ENCODE data around the gene NAA80.
A peak's percentile ranks its signal among the peaks of the same experiment; 100 is the strongest.

GRCh38 chr3:50272911-50273688 lies 26.1 kb downstream of the NAA80 start:
- peak in 1 of 2 donors; percentile 47 for TF ChIP-seq POLR2A (IDR thresholded peaks at IDR 0.05)
- peak; percentile 96 to 100 (median 98) for TF ChIP-seq CTCF (IDR thresholded peaks at IDR 0.05)
